K562 (cell line): ENCODE results near the gene LRP1B.

Source experiments
- CREM ChIP-seq: IDR thresholded peaks from 2 replicates; pipeline ENCODE4 v1.6.1; 2014; ENCODE audit warnings: antibody characterized with exemption, low read depth
- DACH1 ChIP-seq: fragments of 450-650 bp; IDR thresholded peaks from 2 replicates; pipeline ENCODE4 v1.6.1; 2018; ENCODE audit not compliant: partially characterized antibody
- TF ChIP-seq, protein P1 (sequence below): fragments of 250-450 bp; sonication (Bioruptor Pico); IDR thresholded peaks from 2 replicates; pipeline ENCODE4 v1.8.0; 2021; ENCODE audit warnings: moderate library complexity, mild to moderate bottlenecking, inconsistent platforms
- TF ChIP-seq, protein P2 (sequence below), 2 experiments: IDR thresholded peaks; 2 replicates each; pipeline ENCODE4 v1.6.1; 2011; ENCODE audit warnings: borderline replicate concordance in 1 of 2, control low read depth in 1 of 2, low read depth in 1 of 2, low read length in 1 of 2, mild to moderate bottlenecking in 1 of 2, mixed read lengths in 1 of 2, moderate library complexity in 1 of 2; ENCODE audit not compliant: insufficient read depth in 1 of 2, insufficient read length in 1 of 2, poor library complexity in 1 of 2, severe bottlenecking in 1 of 2; ENCODE audit errors: extremely low read depth in 1 of 2

DNA sequence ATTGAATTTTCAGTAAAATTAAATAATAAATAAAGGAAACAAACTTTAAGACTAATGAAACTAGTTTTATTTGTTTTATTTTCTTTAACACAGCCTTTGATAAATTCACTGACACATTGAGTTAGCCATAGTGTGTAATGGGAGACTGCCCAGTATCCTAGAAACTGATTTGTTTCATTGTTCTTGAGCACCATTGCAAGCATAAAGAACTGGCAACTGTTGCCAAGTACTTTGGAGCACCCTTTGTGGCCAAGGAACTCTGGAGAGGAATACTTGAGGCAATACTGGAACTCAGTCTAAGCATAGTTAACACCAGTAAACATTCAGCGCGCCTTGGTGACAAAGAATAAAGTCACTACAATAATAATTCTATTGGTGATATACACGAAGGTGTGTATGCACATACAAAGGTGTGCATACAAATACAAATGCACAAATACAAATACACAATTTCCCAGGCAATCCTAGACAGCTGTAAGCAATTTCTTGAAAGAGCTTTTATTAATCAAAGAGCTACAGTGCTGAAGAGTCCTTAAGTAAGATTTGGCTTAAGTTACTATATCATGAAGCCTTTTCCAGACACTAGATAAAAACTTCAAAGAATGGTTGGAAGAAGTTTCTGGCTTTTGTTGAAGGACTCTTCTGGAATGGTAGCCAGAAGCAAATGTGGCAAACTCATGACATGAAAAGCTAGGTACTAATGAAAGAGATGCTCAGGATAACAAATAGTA is 1371.2 kb downstream of the LRP1B start:
- TF ChIP-seq, protein P1, sequence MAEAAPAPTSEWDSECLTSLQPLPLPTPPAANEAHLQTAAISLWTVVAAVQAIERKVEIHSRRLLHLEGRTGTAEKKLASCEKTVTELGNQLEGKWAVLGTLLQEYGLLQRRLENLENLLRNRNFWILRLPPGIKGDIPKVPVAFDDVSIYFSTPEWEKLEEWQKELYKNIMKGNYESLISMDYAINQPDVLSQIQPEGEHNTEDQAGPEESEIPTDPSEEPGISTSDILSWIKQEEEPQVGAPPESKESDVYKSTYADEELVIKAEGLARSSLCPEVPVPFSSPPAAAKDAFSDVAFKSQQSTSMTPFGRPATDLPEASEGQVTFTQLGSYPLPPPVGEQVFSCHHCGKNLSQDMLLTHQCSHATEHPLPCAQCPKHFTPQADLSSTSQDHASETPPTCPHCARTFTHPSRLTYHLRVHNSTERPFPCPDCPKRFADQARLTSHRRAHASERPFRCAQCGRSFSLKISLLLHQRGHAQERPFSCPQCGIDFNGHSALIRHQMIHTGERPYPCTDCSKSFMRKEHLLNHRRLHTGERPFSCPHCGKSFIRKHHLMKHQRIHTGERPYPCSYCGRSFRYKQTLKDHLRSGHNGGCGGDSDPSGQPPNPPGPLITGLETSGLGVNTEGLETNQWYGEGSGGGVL (CRISPR knock-in tag), result no peak
- TF ChIP-seq, protein P2, sequence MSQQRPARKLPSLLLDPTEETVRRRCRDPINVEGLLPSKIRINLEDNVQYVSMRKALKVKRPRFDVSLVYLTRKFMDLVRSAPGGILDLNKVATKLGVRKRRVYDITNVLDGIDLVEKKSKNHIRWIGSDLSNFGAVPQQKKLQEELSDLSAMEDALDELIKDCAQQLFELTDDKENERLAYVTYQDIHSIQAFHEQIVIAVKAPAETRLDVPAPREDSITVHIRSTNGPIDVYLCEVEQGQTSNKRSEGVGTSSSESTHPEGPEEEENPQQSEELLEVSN (IDR thresholded peaks at IDR 0.05; ENCODE audit: borderline replicate concordance in 1 of 2, extremely low read depth in 1 of 2, insufficient read depth in 1 of 2, insufficient read length in 1 of 2, low read depth in 1 of 2, low read length in 1 of 2, poor library complexity in 1 of 2, severe bottlenecking in 1 of 2), result no peak
- TF ChIP-seq DACH1 (no peak), CREM (no peak)
